Activated CD4-positive, alpha-beta T cell treated with anti-CD3 and anti-CD28 coated beads for 1 hour (primary cell): ENCODE measurements around the gene ANKRD36B.
"Not testable (repeated sequence)": the region's sequence is repeated elsewhere in the genome, so short reads cannot be mapped to it uniquely, and the experiment has no call there.

Source experiments
- DNase-seq: peaks from one replicate; pipeline ENCODE4 v3.0.0-alpha.2; 2020

The ANKRD36B gene

DNA sequence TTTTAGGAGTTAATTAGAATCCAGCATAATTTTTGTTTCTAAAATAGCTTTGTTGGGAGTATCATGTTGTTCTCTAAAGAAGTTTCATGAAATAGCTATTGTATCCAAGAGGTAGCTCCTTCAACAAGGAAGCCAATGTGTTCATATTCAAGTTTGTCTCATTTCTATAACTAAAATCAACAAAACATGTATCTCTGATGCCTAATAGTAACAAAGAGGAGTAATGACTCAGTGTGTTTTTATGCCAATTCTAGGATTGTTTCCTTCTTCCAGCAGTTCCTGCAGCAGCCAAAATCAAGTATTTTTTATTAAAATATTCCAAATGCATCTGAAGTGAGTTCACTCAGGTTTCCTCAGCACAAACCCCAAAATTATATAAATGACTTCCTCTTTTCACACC, 41.1 kb downstream of the ANKRD36B start:
- DNase-seq, result not testable (repeated sequence)

- DNase-seq, result no peak
Measured at GRCh38 chr2:97546711-97547110, 43.0 kb downstream of the ANKRD36B start.

- not testable (repeated sequence) for DNase-seq
Measured at GRCh38 chr2:97544911-97545310, 44.8 kb downstream of the ANKRD36B start.

GRCh38 chr2:97525904-97526303, 63.8 kb downstream of the ANKRD36B start:
- DNase-seq, result not testable (repeated sequence)

DNA sequence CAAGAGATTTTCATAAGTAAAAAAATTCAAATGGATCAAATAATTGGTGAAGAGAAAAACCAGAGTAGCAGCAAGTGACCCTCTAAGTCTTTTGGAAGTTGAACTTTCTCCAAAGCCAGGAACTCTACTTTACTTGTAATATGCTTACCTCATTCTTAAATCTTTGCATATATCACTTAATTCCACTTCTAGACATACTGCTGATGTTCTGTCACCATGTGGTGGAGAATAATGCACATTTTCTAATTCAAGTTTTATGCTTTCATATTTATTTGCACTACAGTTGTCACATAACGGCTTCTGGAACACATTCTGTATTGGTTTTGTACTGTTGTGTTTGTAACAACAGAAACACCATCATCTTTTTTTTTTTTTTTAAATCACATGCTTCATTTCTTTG, 65.9 kb downstream of the ANKRD36B start:
- not testable (repeated sequence) for DNase-seq

DNA sequence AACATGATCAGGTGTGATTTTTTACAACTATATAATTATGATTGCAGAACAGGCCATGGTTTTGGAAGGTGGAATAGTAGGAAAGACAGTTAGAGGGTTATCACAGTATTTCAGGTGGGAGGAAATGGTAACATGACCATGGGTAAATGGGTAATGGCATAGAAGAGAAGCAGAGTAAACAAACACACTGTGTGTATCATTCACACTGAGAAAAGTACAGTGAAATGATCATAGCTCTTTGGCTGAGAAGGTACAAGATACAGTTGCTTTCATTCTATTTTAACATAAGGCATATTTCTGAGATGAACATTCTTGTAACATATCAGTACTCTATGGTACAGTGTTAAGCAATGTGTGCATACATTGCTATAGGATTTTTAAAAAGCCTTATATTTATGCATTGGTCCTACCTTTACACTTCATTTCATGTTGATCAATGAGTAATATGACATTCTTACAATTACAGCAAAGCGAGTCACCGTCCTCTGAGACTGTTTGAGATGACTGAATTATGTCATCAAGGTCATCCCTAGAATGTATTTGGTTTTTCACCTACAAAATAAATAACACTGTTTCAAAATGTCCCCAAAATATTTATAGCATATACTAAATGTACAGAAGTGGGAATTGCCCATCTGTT, 66.6 kb downstream of the ANKRD36B start:
- not testable (repeated sequence) for DNase-seq

DNA sequence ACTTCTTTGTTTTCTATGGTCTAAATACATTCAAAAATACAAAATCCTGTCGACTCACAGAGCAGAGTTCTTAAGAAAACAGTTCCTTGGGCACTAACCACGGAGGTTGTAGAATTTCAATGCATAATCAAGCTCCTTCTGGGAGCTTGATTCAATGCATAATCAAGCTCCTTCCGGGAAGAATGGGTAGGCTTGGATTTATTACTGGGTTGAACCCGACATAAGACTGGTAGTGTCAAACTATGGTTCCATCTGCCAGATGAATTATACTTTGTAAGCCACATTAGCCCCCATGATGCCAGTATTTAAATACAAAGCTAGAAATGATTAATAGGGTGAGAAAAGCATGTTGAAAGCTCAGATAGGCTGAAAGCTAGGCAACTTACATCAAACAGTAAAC, 94.0 kb downstream of the ANKRD36B start:
- not testable (repeated sequence) for DNase-seq

GRCh38 chr2:97490141-97490540, 99.5 kb downstream of the ANKRD36B start:
- peak; percentile 8 for DNase-seq
